Mucosa of rectum (tissue), 2 donors: ENCODE measurements around the gene CKM.

Experiments
- H3K27ac ChIP-seq, 2 donors: one replicate each; pipeline ENCODE4 v1.7.0; 2013; ENCODE audit warnings: inconsistent platforms in 2 of 2, low read depth in 2 of 2, low read length in 2 of 2
- H3K27me3 ChIP-seq, 2 donors: one replicate each; pipeline ENCODE4 v1.7.0; 2013; ENCODE audit warnings: low read length in 2 of 2; ENCODE audit not compliant: control insufficient read depth in 2 of 2, insufficient read depth in 2 of 2
- H3K36me3 ChIP-seq, 2 donors: one replicate each; pipeline ENCODE4 v1.7.0; 2013; ENCODE audit warnings: low read length in 2 of 2; ENCODE audit not compliant: control insufficient read depth in 2 of 2, insufficient read depth in 2 of 2
- H3K4me1 ChIP-seq, 2 donors: one replicate each; pipeline ENCODE4 v1.7.0; 2013; ENCODE audit warnings: low read length in 2 of 2, mild to moderate bottlenecking in 1 of 2; ENCODE audit not compliant: control insufficient read depth in 2 of 2, insufficient read depth in 2 of 2
- H3K4me3 ChIP-seq, 2 donors: one replicate each; pipeline ENCODE4 v1.7.0; 2013; ENCODE audit warnings: low read length in 2 of 2
- H3K9ac ChIP-seq, 2 donors: one replicate each; pipeline ENCODE4 v1.7.0; 2013; ENCODE audit warnings: low read length in 2 of 2, low read depth in 1 of 2, mild to moderate bottlenecking in 1 of 2
- H3K9me3 ChIP-seq, 2 donors: one replicate each; pipeline ENCODE4 v1.7.0; 2013; ENCODE audit warnings: low read length in 2 of 2; ENCODE audit not compliant: control insufficient read depth in 2 of 2
- donor health status: healthy.
- donor health status: Normal muscosa, but diverticular disease.

The CKM gene

GRCh38 chr19:45322744-45323281 lies at the start of gene CKM:
Gene CKM, minus strand, starts transcription at chr19:45322875. Its CDS starts 3,162 bp downstream, at chr19:45319713.
- no peak within 1 kb of the TSS for H3K4me3 ChIP-seq
- H3K27ac ChIP-seq = no peak within 1 kb of the TSS
- H3K9me3 ChIP-seq = no peaks in the 10 kb centered on the region
- H3K4me1 ChIP-seq = no peaks in the 10 kb centered on the region
- peaks cover 10 to 20% of the 10 kb centered on the region in 2 donors for H3K27me3 ChIP-seq
- H3K36me3 ChIP-seq = no peaks in the 10 kb centered on the region
- no peak within 1 kb of the TSS for H3K9ac ChIP-seq

DNA sequence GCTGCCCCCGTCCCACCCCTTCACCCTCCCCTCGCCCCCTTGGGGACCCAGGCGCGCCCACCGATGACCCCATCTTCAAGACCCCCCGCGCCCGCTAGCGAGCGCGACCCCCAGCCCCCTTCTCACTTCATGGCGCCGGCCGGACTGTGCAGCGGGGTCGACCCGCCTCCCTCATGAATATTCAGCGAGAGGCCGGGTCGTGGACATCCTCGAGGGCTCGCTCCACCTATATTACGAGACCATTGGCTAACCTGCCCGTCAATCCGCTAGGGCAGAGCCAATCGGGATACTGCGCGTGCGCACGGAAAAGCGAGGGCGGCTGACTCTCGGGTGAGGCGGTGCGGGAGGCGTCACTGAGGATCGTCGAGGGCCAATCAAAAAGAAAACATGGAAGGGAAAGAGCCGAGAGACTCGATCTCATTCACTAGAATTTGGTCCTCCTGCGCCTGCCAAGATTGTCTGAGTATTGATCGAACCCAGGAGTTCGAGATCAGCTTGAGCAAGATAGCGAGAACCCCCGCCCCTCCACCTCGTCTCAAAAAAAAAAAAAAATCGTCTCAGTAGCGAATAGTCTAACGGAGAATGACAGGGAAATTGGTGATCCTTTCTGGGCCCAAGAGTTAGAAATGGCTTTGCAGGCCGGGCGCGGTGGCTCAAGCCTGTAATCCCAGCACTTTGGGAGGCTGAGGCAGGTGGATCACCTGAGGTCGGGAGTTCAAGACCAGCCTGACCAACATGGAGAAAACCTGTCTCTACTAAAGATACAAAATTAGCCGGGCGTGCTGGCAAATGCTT lies 47.9 kb upstream of the CKM start, which contains the start of gene ERCC2:
Gene ERCC2, minus strand, starts transcription at position 164 of the 795 bp plus-strand sequence. Its CDS starts 33 bp downstream, at position 131.
- no peaks in the 10 kb centered on the region for H3K36me3 ChIP-seq
- peak within 1 kb of the TSS; percentile 56 to 69 for H3K9ac ChIP-seq

GRCh38 chr19:45368737-45369340 lies 46.2 kb upstream of the CKM start:
- H3K4me3 ChIP-seq = no peak overlapping the region
- no peaks in the 10 kb centered on the region for H3K27me3 ChIP-seq
- H3K36me3 ChIP-seq = peaks cover 0 to 3% of the 10 kb centered on the region in 2 donors
- H3K9me3 ChIP-seq = no peaks in the 10 kb centered on the region
- H3K9ac ChIP-seq = no peak overlapping the region
- peaks cover 0 to 2% of the 10 kb centered on the region in 2 donors for H3K4me1 ChIP-seq
- H3K27ac ChIP-seq = no peak overlapping the region

More for the DNA sequence above, 47.9 kb upstream of the CKM start, which contains the start of gene ERCC2:
- Histone ChIP-seq H3K27me3 (no peaks in the 10 kb centered on the region), H3K4me1 (peaks cover 0 to 2% of the 10 kb centered on the region in 2 donors), H3K9me3 (no peaks in the 10 kb centered on the region), H3K4me3 (peak within 1 kb of the TSS; percentile 73 to 83), H3K27ac (peak within 1 kb of the TSS; percentile 67 to 77)

- H3K27me3 ChIP-seq = no peaks in the 10 kb centered on the region
- H3K36me3 ChIP-seq = peaks cover 0 to 3% of the 10 kb centered on the region in 2 donors
- H3K4me1 ChIP-seq = peaks cover 0 to 2% of the 10 kb centered on the region in 2 donors
Observed at GRCh38 chr19:45368127-45368526, 45.5 kb upstream of the CKM start.

GRCh38 chr19:45364696-45365095 lies 42.0 kb upstream of the CKM start:
- H3K9ac ChIP-seq = no peak overlapping the region
- no peaks in the 10 kb centered on the region for H3K27me3 ChIP-seq
- no peaks in the 10 kb centered on the region for H3K9me3 ChIP-seq
- H3K4me1 ChIP-seq = peaks cover 0 to 2% of the 10 kb centered on the region in 2 donors
- no peak overlapping the region for H3K27ac ChIP-seq
- H3K4me3 ChIP-seq = no peak overlapping the region
- H3K36me3 ChIP-seq = peaks cover 7 to 9% of the 10 kb centered on the region in 2 donors

More at GRCh38 chr19:45368127-45368526, 45.5 kb upstream of the CKM start:
- Histone ChIP-seq H3K27ac (no peak overlapping the region), H3K9ac (no peak overlapping the region), H3K4me3 (no peak overlapping the region), H3K9me3 (no peaks in the 10 kb centered on the region)

DNA sequence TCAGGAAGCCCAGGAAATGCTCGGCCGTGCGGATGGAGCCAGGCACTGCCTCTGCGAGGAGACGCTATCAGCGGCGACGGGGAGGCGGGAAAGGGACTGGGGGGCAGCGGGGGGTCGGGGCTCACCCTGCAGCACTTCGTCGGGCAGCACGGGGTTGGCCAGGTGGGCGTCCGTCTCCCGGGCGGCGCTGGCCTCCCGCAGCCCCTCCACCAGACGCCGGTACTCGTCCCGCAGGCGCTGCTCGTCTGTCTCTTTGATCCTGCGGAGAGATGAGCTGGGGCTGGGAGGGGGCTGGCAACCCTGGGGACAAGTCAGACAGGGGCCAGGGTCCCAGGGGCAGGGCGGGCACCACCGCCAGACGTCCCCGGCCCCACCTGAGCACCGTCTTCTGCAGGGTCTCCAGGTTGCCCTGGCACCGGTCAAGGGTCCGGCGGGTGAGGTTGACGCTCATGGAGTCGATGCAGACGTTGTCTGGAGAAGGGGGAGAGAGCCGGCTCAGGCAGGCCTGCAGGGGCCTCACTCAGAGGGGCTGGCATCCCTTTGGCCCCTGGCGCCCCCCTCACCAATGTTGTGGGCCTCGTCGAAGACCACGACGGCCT lies 41.3 kb upstream of the CKM start:
- Histone ChIP-seq H3K4me3 (no peak overlapping the region), H3K9ac (no peak overlapping the region), H3K4me1 (no peaks in the 10 kb centered on the region), H3K9me3 (no peaks in the 10 kb centered on the region), H3K27me3 (no peaks in the 10 kb centered on the region), H3K27ac (no peak overlapping the region), H3K36me3 (peaks cover 7 to 11% of the 10 kb centered on the region in 2 donors)

DNA sequence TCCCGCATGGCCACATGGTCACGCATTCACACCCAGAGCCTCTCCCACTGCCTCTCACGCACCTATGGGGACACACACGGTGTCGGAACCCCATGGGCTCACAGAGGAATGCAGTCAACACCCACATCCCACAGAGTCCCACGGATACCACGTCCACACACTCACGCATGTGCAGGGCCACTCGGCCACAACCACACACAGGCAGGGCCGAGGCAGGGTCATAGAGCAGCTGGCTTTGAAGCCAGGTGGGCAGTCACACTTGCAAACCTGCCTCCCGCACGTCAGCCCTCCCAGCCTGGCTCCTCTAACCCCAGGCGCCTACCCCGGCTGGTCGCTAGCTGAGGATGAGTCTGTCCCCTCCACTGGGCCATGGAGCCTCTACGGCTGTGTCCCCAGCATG lies 39.6 kb upstream of the CKM start:
- Histone ChIP-seq H3K27me3 (no peaks in the 10 kb centered on the region), H3K27ac (no peak overlapping the region), H3K9ac (no peak overlapping the region), H3K9me3 (no peaks in the 10 kb centered on the region), H3K36me3 (peaks cover 7 to 11% of the 10 kb centered on the region in 2 donors), H3K4me1 (no peaks in the 10 kb centered on the region), H3K4me3 (no peak overlapping the region)

DNA sequence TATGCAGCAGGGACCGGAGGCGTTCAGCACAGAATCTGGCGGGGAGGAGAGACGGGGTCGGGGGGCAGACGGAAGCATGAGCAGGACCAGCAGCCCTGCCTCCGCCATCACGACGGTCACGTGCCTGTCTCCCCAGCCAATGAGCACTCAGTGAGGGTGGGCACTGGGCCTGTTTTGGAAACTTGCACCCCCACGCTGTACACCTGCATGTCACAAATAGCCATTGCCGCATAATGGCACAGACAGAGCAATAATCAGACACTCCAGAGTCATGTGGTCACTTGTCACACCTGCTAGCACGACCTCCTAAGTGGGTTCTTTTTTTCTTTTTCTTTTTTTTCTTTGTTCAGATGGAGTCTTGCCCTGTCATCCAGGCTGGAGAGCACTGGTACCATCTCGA lies 38.9 kb upstream of the CKM start:
- H3K36me3 ChIP-seq = peaks cover 7 to 11% of the 10 kb centered on the region in 2 donors

GRCh38 chr19:45358213-45358792 lies 35.6 kb upstream of the CKM start:
- Histone ChIP-seq H3K9ac (no peak overlapping the region), H3K36me3 (peaks cover 8 to 24% of the 10 kb centered on the region in 2 donors), H3K4me3 (no peak overlapping the region), H3K27me3 (no peaks in the 10 kb centered on the region), H3K27ac (no peak overlapping the region), H3K9me3 (no peaks in the 10 kb centered on the region), H3K4me1 (no peaks in the 10 kb centered on the region)

More for the DNA sequence above, 38.9 kb upstream of the CKM start:
- Histone ChIP-seq H3K9ac (no peak overlapping the region), H3K27me3 (no peaks in the 10 kb centered on the region), H3K9me3 (no peaks in the 10 kb centered on the region), H3K27ac (no peak overlapping the region), H3K4me1 (no peaks in the 10 kb centered on the region), H3K4me3 (no peak overlapping the region)
